ENCODE data around the gene PAX4.

The PAX4 gene

GRCh38 chr7:127648986-127649385 is 31.0 kb upstream of the PAX4 start:
- no peak for TF ChIP-seq CTCF (IDR thresholded peaks at IDR 0.05; ENCODE audit: insufficient read depth, missing control alignments)
- no peak for FAIRE-seq

GRCh38 chr7:127647636-127648035 is 29.7 kb upstream of the PAX4 start:
- no peak for FAIRE-seq
- no peak for DNase-seq (ENCODE audit: insufficient read length, low spot score)
- no peak for TF ChIP-seq CTCF (IDR thresholded peaks at IDR 0.05; ENCODE audit: insufficient read depth, missing control alignments)

More at GRCh38 chr7:127648986-127649385, 31.0 kb upstream of the PAX4 start:
- no peak for DNase-seq (ENCODE audit: insufficient read length, low spot score)

GRCh38 chr7:127644484-127644883 is 26.5 kb upstream of the PAX4 start:
- no peak for TF ChIP-seq CTCF (IDR thresholded peaks at IDR 0.05; ENCODE audit: insufficient read depth, missing control alignments)
- DNase-seq (ENCODE audit: insufficient read length, low spot score) (no peak), FAIRE-seq (no peak)

- no peak for FAIRE-seq
Observed at GRCh38 chr7:127638197-127638596, 20.3 kb upstream of the PAX4 start.

GRCh38 chr7:127635659-127636285 is 17.8 kb upstream of the PAX4 start:
- FAIRE-seq (no peak), DNase-seq (ENCODE audit: insufficient read length, low spot score) (no peak)
- no peak for TF ChIP-seq CTCF (IDR thresholded peaks at IDR 0.05; ENCODE audit: insufficient read depth, missing control alignments)

More at GRCh38 chr7:127638197-127638596, 20.3 kb upstream of the PAX4 start:
- DNase-seq (ENCODE audit: insufficient read length, low spot score) = no peak
- no peak for TF ChIP-seq CTCF (IDR thresholded peaks at IDR 0.05; ENCODE audit: insufficient read depth, missing control alignments)

- TF ChIP-seq CTCF (IDR thresholded peaks at IDR 0.05; ENCODE audit: insufficient read depth, missing control alignments) = no peak
- DNase-seq (ENCODE audit: insufficient read length, low spot score) (no peak), FAIRE-seq (no peak)
Observed at GRCh38 chr7:127632276-127632910, 14.5 kb upstream of the PAX4 start.

GRCh38 chr7:127629268-127629854 is 11.4 kb upstream of the PAX4 start:
- FAIRE-seq (no peak), DNase-seq (ENCODE audit: insufficient read length, low spot score) (no peak)
- peak; percentile 45 for TF ChIP-seq CTCF (IDR thresholded peaks at IDR 0.05; ENCODE audit: insufficient read depth, missing control alignments)

Measured in D721Med (cell line).